H1 (cell line): ENCODE measurements around the gene HMGN2. TPM values are rescaled to one million over a fixed set of nuclear protein-coding genes. Genes with fewer than 3 reads are reported as not detected.

Experiments
- BCL11A ChIP-seq, 2 experiments: IDR thresholded peaks; one replicate each; pipeline ENCODE4 v1.6.1; 2011; ENCODE audit warnings: low read depth in 2 of 2, low read length in 2 of 2, mild to moderate bottlenecking in 2 of 2
- CHD7 ChIP-seq: fragments of 300-600 bp; sonication (generic); IDR thresholded peaks from 2 replicates; pipeline ENCODE4 v1.7.1; 2012; ENCODE audit warnings: low read length, moderate library complexity, mild to moderate bottlenecking, inconsistent platforms; ENCODE audit not compliant: insufficient replicate concordance
- GABPA ChIP-seq: IDR thresholded peaks from 2 replicates; pipeline ENCODE4 v1.6.1; 2011; ENCODE audit warnings: mild to moderate bottlenecking, low read length, moderate library complexity, borderline replicate concordance; ENCODE audit not compliant: insufficient read depth
- HDAC6 ChIP-seq: IDR thresholded peaks from one replicate; pipeline ENCODE4 v1.7.1; 2012; ENCODE audit warnings: low read depth, mild to moderate bottlenecking, inconsistent platforms, low read length, moderate library complexity
- KDM1A ChIP-seq: fragments of 200-600, 300-600 bp; sonication (generic); IDR thresholded peaks from 2 replicates; pipeline ENCODE4 v1.7.1; 2016; ENCODE audit warnings: mild to moderate bottlenecking, low read length, borderline replicate concordance
- KDM4A ChIP-seq: IDR thresholded peaks from one replicate; pipeline ENCODE4 v1.7.1; 2012; ENCODE audit warnings: low read depth, mild to moderate bottlenecking, moderate library complexity, low read length, inconsistent platforms; ENCODE audit not compliant: severe bottlenecking
- POLR2A ChIP-seq, 2 experiments: IDR thresholded peaks; 1 replicate in 1 of 2; 2 replicates in 1 of 2; pipeline ENCODE4 v1.6.1; 2011; ENCODE audit warnings: low read depth in 2 of 2, low read length in 2 of 2, mild to moderate bottlenecking in 2 of 2; ENCODE audit errors: control extremely low read depth in 1 of 2
- RBBP5 ChIP-seq: IDR thresholded peaks from 2 replicates; pipeline ENCODE4 v1.7.1; 2012; ENCODE audit warnings: low read depth, mild to moderate bottlenecking, inconsistent platforms, low read length, moderate library complexity, borderline replicate concordance
- SIX5 ChIP-seq: IDR thresholded peaks from 2 replicates; pipeline ENCODE4 v1.6.1; 2011; ENCODE audit warnings: mild to moderate bottlenecking, low read depth, low read length
- USF2 ChIP-seq: IDR thresholded peaks from 2 replicates; pipeline ENCODE4 v1.6.1; 2011; ENCODE audit warnings: low read length, improper control_type of control experiment
- polyA plus RNA-seq, 7 experiments: library from polyadenylated mRNA; depleted of rRNA in 3 of 7; stranded (reverse) in 5 of 7; unstranded in 2 of 7; fragments of >200 nt in 5 of 7; fragments of 200-250 nt in 2 of 7; gene quantifications; 1 replicate in 5 of 7; 2 replicates in 1 of 7; 4 replicates in 1 of 7; pipeline versions ENCODE4 v1.2.1 to v1.2.3, GENCODE V29; 2011 to 2013; ENCODE audit warnings: missing spikeins in 2 of 7, mixed read lengths in 2 of 7
- total RNA-seq: library from RNA; stranded (reverse); fragmentation: NEBNext Ultra II Directional; extraction: Animal tissue kit (Norgen Biotek cat#: 25700); gene quantifications from 2 replicates; pipeline ENCODE4 v1.2.1, GENCODE V29; 2021

The HMGN2 gene
- total and polyA plus RNA-seq, 2 of the 8 experiments (the other 6 are each of a cell fraction or from before 2014, with no cell fraction given), result 254 to 453 TPM

- TF ChIP-seq CHD7, result no peak
- TF ChIP-seq BCL11A (IDR thresholded peaks at IDR 0.05; ENCODE audit: low read depth in 2 of 2, low read length in 2 of 2), result no peak
- TF ChIP-seq USF2, result no peak
- TF ChIP-seq HDAC6, result no peak
- TF ChIP-seq RBBP5, result 0 out of 2 replicates have a peak, but pooled peaks have one; percentile 6
- TF ChIP-seq GABPA, result no peak
- TF ChIP-seq KDM4A, result peak; percentile 6
- TF ChIP-seq KDM1A, result no peak
- no peak for TF ChIP-seq SIX5
- TF ChIP-seq POLR2A (IDR thresholded peaks at IDR 0.05; ENCODE audit: control extremely low read depth in 1 of 2, low read depth in 2 of 2, low read length in 2 of 2), result no peak
Measured at GRCh38 chr1:26470878-26471497, 1.3 kb upstream of the HMGN2 start (continued).
